ENCODE results near the gene CCDC17.

DNA sequence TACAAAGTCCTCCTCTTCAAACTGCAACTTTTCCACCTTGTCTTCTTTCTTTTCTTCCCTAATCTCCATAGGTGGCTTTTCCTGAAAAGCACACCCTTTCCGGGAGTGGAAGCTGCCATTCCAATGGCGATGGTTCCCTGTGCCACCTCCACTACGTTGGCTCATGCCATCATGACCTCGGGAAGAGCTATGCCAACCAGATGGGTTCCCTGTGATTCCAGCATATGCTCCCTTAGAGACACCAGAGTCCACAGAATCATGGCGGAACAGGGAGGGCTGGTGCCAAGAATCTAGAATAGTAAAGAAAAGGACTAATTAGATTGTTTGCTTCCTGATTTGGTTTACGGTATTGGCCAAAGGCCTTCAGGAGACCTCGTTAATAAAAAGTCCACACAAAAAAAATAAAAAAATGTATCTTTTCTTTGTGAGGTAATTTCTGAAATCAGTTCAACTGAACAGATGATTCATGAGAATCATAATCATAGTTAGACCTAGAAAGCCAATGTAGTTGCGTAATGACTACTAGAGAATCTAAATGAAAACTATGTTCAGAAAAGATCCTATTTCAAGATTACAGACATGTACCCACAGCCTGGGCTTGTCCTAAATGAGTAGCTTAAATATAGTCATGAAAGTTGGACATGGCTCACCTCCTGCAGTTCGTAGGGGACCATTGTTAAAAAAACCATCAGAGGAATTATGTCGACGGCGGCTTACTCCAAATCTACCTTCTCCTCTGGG, 30.9 kb upstream of the CCDC17 start:
- TF ChIP-seq CTCF (conservative IDR thresholded peaks at IDR 0.05; ENCODE audit: low read depth, low read length) (no peak), EZH2phosphoT487 (IDR thresholded peaks at IDR 0.05; ENCODE audit: borderline replicate concordance, low read length) (no peak)

Measured in PC-3 (cell line).